Skeletal muscle cell (primary cell): ENCODE data around the gene C19orf25.
"Not testable (repeated sequence)": the region's sequence is repeated elsewhere in the genome, so short reads cannot be mapped to it uniquely, and the experiment has no call there.

Experiments used
- DNase-seq: peaks from one replicate; pipeline ENCODE4 v3.0.0-alpha.2; 2010; ENCODE audit warnings: low read depth
- H3K4me3 ChIP-seq: 2 replicates; pipeline ENCODE4 v1.5.1; 2011; ENCODE audit warnings: low read depth, mild to moderate bottlenecking, control low read depth, low read length, moderate library complexity

Gene C19orf25

GRCh38 chr19:1483979-1484428, 5.0 kb upstream of the C19orf25 start:
- no peak for DNase-seq
- H3K4me3 ChIP-seq: no peak overlapping the region

DNA sequence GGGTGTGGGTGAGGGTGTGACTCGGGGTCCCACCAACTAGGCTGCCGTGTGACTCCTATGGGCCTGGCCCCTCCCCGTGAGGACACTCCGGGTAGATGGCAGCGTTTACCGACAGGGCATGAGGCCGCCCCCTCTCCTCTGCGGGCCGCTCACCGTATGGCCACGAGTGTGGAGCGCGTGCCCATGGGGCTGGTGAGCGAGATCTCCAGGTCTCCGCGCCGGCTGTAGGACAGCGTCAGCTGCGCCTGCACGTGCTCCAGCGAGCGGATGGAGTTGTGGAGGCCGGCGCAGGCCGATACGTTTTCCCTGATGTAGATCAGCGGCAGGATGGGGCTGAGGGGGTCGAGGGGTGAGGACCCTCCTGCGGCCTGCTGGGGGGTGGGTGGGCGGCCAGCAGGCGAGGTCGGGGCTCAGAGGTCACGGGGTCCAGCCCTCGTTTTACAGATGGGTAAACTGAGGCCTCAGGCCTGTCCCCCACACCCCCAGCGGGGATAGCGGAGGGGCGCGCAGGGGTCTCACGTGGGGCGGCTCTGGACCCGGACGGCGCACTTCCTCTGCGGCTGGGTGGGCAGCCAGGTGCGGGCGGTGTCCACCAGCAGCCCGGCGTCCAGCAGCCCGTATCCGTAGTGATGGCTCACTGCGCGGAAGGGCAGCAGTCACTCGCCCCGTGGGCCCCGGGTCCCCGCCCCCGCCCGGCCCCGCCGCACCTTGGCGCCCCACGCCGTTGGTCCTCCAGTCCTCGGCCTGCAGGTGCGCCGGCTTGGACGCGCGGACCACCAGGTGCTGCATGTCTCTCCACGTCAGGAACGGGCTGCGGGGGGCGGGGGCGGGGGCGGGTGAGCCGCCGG, 4.3 kb upstream of the C19orf25 start:
- no peak for DNase-seq

GRCh38 chr19:1482361-1483130, 3.5 kb upstream of the C19orf25 start:
- no peak for DNase-seq
- no peak overlapping the region for H3K4me3 ChIP-seq

More for the DNA sequence above, 4.3 kb upstream of the C19orf25 start:
- no peak overlapping the region for H3K4me3 ChIP-seq

DNA sequence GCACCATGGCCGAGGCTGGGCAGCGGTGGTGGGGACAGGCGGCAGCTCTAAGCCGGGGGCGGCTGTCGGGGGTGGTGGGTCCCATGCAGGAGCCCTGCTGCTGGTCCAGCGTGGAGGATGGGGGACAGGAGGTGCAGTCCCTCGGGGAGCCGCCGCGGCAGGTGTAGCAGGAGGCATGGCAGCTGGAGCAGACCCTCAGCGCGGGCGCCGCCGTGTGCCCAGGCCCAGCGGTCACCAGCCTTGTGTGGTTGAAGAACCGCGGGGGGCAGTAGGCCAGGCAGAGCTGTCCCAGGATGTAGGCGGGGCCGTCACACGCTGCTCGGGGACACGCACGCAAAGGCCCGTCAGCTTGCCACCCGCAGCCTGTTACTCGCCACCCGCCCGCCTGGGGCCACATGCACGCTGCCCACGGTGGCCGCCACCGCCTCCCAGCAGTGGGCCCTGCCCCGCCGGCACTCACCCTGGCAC, 2.9 kb upstream of the C19orf25 start:
- H3K4me3 ChIP-seq: no peak overlapping the region

DNA sequence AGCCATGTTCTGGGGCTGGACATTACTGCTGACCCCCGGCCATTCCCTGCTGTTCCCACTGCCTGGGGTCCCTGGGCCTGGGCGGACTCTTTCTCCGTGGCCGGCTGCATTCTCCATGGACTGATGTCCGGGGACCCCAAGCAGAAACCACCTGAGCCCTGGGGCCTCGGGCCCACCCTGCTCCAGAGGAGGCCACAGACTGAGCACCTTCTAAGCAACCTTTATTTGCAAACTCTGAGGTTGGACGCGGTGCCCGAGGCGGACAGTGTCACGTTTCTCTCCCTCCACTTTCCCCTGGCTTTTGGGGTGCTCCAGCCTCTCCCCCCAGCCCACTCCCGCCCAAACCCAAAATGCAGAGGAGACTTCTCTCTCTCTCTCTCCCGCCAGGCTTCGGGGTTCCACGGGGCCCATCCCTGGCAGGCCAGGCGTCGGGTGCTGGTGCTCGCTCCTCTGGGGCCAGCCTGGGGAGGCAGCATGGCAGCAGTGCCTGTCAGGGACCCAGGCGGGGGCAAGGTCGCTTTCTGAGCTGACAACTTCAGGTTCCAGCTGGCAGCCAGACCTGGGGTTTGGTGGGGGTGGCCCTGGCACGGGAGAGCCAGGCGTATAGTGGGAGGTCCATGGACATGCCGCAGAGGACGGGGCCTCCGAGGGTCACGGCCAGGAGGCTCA, 2.3 kb upstream of the C19orf25 start:
- no peak for DNase-seq
- H3K4me3 ChIP-seq: no peak overlapping the region

More for the DNA sequence above, 2.9 kb upstream of the C19orf25 start:
- no peak for DNase-seq

DNA sequence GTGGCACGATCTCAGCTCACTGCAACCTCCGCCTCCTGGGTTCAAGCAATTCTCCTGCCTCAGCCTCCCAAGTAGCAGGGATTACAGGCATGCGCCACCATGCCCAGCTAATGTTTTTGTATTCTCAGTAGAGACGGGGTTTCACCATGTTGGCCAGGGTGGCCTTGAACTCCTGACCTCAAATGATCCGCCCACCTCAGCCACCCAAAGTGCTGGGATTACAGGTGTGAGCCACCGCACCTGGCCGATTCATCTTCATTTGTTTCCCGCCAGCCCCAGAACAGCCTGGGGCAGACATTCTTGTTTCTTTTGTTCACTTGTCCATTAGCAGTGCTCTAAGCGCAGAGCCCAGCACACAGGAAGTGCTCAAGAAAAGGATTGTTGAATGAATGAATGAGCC, 2.0 kb downstream of the C19orf25 start:
- DNase-seq, H3K4me3 ChIP-seq: not testable (repeated sequence)

GRCh38 chr19:1475751-1476437, 3.1 kb downstream of the C19orf25 start:
- DNase-seq: no peak
- H3K4me3 ChIP-seq: no peak overlapping the region

- no peak overlapping the region for H3K4me3 ChIP-seq
- no peak for DNase-seq
Measured at GRCh38 chr19:1474765-1475351, 4.2 kb downstream of the C19orf25 start.

DNA sequence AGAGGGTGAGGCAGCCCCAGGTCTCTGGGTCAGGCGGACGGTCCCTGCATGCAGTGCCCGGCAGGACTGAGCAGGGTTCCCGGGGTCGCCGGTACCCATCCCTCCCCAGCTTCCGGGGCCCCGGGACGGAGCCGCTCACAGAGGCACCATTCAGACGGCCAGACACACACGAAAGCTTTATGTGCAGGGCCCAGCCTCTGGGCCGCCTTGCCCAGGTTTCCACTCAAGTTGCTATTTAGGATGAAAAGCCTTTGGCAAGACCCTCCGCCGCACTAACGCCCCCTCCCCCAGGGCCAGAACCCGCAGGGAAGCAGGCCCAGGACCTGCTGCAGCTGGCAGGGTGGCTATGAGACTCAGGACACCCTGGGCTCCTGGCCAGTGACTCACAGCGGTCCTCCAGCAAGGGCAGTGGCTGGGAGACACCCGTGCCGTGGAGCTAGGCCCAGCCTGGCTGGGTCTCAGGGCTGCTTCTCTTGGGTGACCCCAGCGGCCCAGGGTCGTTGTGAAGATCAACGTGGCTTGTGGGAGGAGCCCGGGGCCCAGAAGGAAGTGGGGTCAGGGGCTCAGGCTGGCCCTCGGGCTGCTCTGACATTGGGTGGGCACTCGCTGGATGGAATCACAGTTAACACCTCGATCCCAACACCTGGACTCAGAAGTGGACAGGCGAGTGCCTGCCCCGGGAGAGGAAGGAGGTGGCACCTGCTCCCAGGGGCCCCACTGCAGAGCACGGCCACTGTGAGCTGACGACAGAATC, 4.8 kb downstream of the C19orf25 start:
- DNase-seq: no peak
- no peak overlapping the region for H3K4me3 ChIP-seq

DNA sequence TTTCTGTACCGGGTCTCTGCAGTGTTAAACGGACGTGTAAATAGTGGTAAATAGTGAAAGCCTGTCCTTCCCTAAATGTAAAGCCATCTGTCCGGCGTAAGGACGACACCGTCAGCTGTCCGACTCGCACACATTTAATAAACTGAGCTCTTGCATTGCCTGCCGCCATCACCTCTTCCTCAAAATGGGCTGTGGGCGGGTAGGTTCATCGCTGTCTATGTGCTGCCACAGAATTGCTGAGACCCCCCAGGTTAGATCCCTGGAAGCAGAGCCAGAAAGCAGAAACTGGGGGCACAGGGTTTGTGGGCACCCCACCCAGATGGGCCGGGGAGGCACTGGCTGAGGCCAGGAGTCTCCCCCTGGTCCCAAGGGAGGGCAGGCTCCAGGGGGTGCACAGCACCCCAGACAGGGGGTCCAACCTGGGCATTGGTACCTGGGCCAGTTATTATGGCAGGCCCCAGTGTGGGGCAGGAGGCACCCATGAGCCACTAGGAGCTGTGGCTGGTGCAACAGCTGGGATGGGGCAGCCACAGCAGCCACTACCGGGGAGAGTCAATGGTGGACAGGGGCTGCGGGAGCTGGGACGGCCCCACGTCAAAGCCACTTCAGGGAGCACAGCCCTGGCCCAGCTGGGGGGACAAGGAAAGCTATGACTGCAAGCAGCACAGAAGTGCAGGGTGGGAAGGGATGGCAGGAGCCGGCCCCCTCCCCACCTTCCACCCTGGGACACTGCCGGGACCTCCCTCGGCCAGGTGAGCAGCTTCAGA, 5.7 kb downstream of the C19orf25 start:
- H3K4me3 ChIP-seq: no peak overlapping the region
- DNase-seq: no peak

DNA sequence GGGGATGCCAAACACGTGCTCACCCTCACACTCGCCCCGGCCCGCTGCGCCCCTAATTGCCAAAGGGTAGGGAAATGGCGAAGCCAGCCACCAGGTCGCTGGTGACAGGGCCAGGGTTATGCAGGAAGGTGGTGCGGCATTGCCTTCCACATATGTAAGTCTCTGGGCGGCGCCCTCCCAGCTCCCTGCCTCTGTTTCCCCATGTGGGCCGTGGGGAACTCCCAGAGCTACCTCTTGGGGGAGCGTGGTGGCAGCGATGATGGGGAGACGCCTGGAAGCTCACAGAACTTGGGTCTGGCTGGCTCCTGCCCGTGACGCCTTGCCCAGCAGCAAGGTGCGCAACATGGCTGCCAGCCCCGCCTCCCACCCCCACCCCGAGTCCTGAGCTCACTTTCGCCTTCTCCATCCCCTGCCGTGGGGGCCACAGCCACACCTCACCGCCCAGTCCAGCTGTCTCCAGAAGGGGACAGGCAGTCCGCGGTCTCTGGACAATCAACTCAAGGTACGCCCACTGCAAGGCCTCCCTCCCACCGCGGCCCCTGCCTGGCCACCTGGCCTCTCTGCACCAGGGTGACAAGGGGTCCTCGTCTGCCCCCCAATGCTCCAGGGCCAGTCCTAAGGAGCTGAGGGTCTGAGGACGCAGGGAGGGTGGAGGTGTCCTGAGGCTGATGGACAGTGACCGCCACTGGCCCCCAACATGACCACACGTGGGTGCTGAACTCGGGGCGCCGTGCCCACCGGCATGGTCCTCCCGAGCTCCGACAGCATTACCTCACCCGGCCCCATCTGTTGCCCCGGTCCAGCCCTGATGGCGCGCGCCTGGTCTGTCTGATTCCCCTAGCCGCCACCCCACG, 6.6 kb downstream of the C19orf25 start:
- H3K4me3 ChIP-seq: no peak overlapping the region
- no peak for DNase-seq

GRCh38 chr19:1471515-1472160, 7.4 kb downstream of the C19orf25 start:
- H3K4me3 ChIP-seq: no peak overlapping the region
- no peak for DNase-seq

DNA sequence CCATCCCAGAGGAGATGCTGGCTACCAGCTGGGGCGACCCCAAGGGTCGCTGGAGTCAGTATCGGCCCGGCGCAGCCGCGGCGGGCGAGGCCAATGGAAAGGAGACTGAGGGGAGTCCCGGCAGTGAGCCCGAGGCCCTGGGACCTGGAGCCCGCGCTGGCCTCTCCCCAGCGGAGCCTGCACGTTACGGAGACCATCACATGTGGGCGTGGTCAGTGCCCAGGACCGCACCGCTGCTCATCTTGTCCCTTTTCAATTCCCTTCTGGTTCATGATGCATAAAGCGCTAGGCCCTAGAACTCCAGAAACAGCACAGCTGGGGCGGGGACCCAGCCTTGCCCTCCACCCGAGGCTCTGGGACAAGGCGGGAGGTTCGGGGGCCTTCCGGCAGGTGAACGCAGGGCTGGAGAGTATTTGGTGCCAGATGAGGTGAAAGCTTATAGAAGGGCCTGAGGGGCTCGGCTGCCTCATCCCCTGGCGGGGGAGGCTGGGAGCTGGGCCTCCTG, 8.0 kb downstream of the C19orf25 start:
- peak overlapping the region; percentile 32 for H3K4me3 ChIP-seq
- DNase-seq: no peak

- no peak for DNase-seq
- peak overlapping the region; percentile 32 for H3K4me3 ChIP-seq
Measured at GRCh38 chr19:1470305-1471009, 8.6 kb downstream of the C19orf25 start.

GRCh38 chr19:1470055-1470304, 9.0 kb downstream of the C19orf25 start:
- no peak for DNase-seq
- peak overlapping the region; percentile 32 for H3K4me3 ChIP-seq
